OCI-LY1 (cell line): ENCODE data around the gene CATSPER3.

Source experiments
- H2AFZ ChIP-seq: fragments of 200-600 bp; sonication (generic), shearing (Covaris generic); 2 replicates; pipeline ENCODE4 v1.6.0; 2014; ENCODE audit warnings: antibody characterized with exemption, mild to moderate bottlenecking, low read length
- H3F3A ChIP-seq: fragments of 200-600 bp; sonication (generic), shearing (Covaris generic); 2 replicates; pipeline ENCODE4 v1.6.0; 2014; ENCODE audit warnings: mild to moderate bottlenecking, antibody characterized with exemption, low read length, moderate library complexity; ENCODE audit not compliant: insufficient read depth
- H3K27ac ChIP-seq: fragments of 200-600 bp; sonication (generic); 2 replicates; pipeline ENCODE4 v1.5.1; 2014; ENCODE audit warnings: low read length, mixed run types, mild to moderate bottlenecking, low read depth; ENCODE audit not compliant: poor library complexity, severe bottlenecking
- H3K27me3 ChIP-seq: fragments of 200-600 bp; sonication (generic); 2 replicates; pipeline ENCODE4 v1.6.0; 2014; ENCODE audit warnings: antibody characterized with exemption, mild to moderate bottlenecking, low read length, moderate library complexity; ENCODE audit not compliant: insufficient read depth
- H3K36me3 ChIP-seq: fragments of 200-600 bp; sonication (generic); 2 replicates; pipeline ENCODE4 v1.6.1; 2014; ENCODE audit warnings: mild to moderate bottlenecking, antibody characterized with exemption, low read length, moderate library complexity, mixed read lengths; ENCODE audit not compliant: insufficient read depth
- H3K4me1 ChIP-seq: fragments of 200-600 bp; sonication (generic); 2 replicates; pipeline ENCODE4 v1.5.1; 2014; ENCODE audit warnings: mild to moderate bottlenecking, low read length, moderate library complexity; ENCODE audit not compliant: insufficient read depth, severe bottlenecking
- H3K4me2 ChIP-seq: fragments of 200-600 bp; sonication (generic), shearing (Covaris generic); 2 replicates; pipeline ENCODE4 v1.6.1; 2014; ENCODE audit warnings: low read length
- H3K4me3 ChIP-seq: fragments of 200-600 bp; sonication (generic); 2 replicates; pipeline ENCODE4 v1.5.1; 2014; ENCODE audit warnings: low read length, low read depth, mild to moderate bottlenecking, mixed read lengths; ENCODE audit not compliant: poor library complexity, severe bottlenecking
- H3K79me2 ChIP-seq: fragments of 200-600 bp; shearing (Covaris generic); 2 replicates; pipeline ENCODE4 v1.6.1; 2016; ENCODE audit warnings: mixed run types, low read length, mixed read lengths; ENCODE audit not compliant: insufficient read depth
- H3K9ac ChIP-seq: fragments of 200-600 bp; sonication (generic), shearing (Covaris generic); 2 replicates; pipeline ENCODE4 v1.6.1; 2014; ENCODE audit warnings: mild to moderate bottlenecking, low read length, mixed read lengths
- H3K9me2 ChIP-seq: fragments of 200-600 bp; sonication (generic), shearing (Covaris generic); 2 replicates; pipeline ENCODE4 v1.6.1; 2014; ENCODE audit warnings: low read depth, mild to moderate bottlenecking, low read length, mixed read lengths
- H3K9me3 ChIP-seq: fragments of 200-600 bp; shearing (Covaris generic); 2 replicates; pipeline ENCODE4 v1.6.1; 2014; ENCODE audit warnings: low read length, mixed read lengths
- H4K20me1 ChIP-seq: fragments of 200-600 bp; sonication (generic), shearing (Covaris generic); 2 replicates; pipeline ENCODE4 v1.6.0; 2016; ENCODE audit warnings: mild to moderate bottlenecking, low read length; ENCODE audit not compliant: insufficient read depth
- CTCF ChIP-seq: fragments of 200-600 bp; sonication (generic), shearing (Covaris generic); IDR thresholded peaks from 2 replicates; pipeline ENCODE4 v1.5.1; 2017; ENCODE audit warnings: mild to moderate bottlenecking, antibody characterized with exemption, low read length, moderate library complexity, mixed read lengths
- EZH2 ChIP-seq: fragments of 200-600 bp; sonication (generic), shearing (Covaris generic); IDR thresholded peaks from 2 replicates; pipeline ENCODE4 v1.8.0; 2017; ENCODE audit warnings: borderline replicate concordance, mixed run types, mild to moderate bottlenecking, antibody characterized with exemption, low read length, moderate library complexity, mixed read lengths

CATSPER3 gene

GRCh38 chr5:134937526-134937925 is 30.2 kb upstream of the CATSPER3 start:
- Histone ChIP-seq H3K27ac (no peak overlapping the region), H3K27me3 (no peaks in the 10 kb centered on the region)

GRCh38 chr5:134938030-134938429 is 29.7 kb upstream of the CATSPER3 start:
- Histone ChIP-seq H4K20me1 (no peaks in the 10 kb centered on the region), H3K79me2 (no peaks in the 10 kb centered on the region), H3K9me3 (no peaks in the 10 kb centered on the region), H3K9me2 (no peaks in the 10 kb centered on the region), H3K27ac (no peak overlapping the region), H2AFZ (no peak overlapping the region), H3K4me2 (no peak overlapping the region), H3F3A (no peaks in the 10 kb centered on the region), H3K27me3 (no peaks in the 10 kb centered on the region), H3K4me3 (no peak overlapping the region), H3K36me3 (peaks cover 27% of the 10 kb centered on the region), H3K4me1 (peaks cover 8% of the 10 kb centered on the region), H3K9ac (no peak overlapping the region)
- TF ChIP-seq CTCF (no peak), EZH2 (no peak)

More at GRCh38 chr5:134937526-134937925, 30.2 kb upstream of the CATSPER3 start:
- Histone ChIP-seq H3K4me2 (no peak overlapping the region), H3K9ac (no peak overlapping the region), H3K36me3 (peaks cover 32% of the 10 kb centered on the region), H4K20me1 (no peaks in the 10 kb centered on the region), H3K4me3 (no peak overlapping the region), H2AFZ (no peak overlapping the region), H3K79me2 (no peaks in the 10 kb centered on the region), H3F3A (no peaks in the 10 kb centered on the region), H3K4me1 (peaks cover 8% of the 10 kb centered on the region), H3K9me3 (no peaks in the 10 kb centered on the region), H3K9me2 (no peaks in the 10 kb centered on the region)
- TF ChIP-seq EZH2 (no peak), CTCF (no peak)

GRCh38 chr5:134939500-134939899 is 28.2 kb upstream of the CATSPER3 start:
- Histone ChIP-seq H3K27ac (no peak overlapping the region), H3K9me2 (no peaks in the 10 kb centered on the region), H3K4me2 (no peak overlapping the region), H3K36me3 (peaks cover 17% of the 10 kb centered on the region; the same call in 1 of the 2 replicates), H3F3A (no peaks in the 10 kb centered on the region), H3K4me3 (no peak overlapping the region), H3K79me2 (no peaks in the 10 kb centered on the region), H3K9ac (no peak overlapping the region), H2AFZ (no peak overlapping the region), H3K4me1 (peaks cover 16% of the 10 kb centered on the region), H4K20me1 (no peaks in the 10 kb centered on the region), H3K9me3 (no peaks in the 10 kb centered on the region), H3K27me3 (no peaks in the 10 kb centered on the region)
- TF ChIP-seq EZH2 (no peak), CTCF (no peak)
